PFSK-1 (cell line): ENCODE results near the gene TADA2B.

ENCODE experiments used
- FOXP2 ChIP-seq: optimal IDR thresholded peaks from 2 replicates; pipeline ENCODE3; 2011; ENCODE audit warnings: borderline replicate concordance, control low read depth, inconsistent platforms; ENCODE audit not compliant: insufficient read depth; ENCODE audit errors: extremely low read length, extremely low read depth
- POLR2AphosphoS5 ChIP-seq: IDR thresholded peaks from 2 replicates; pipeline ENCODE4 v1.6.1; 2012; ENCODE audit warnings: low read depth, mild to moderate bottlenecking, control low read depth, low read length, moderate library complexity
- SIN3A ChIP-seq: IDR thresholded peaks from 2 replicates; pipeline ENCODE4 v1.6.1; 2012; ENCODE audit warnings: mild to moderate bottlenecking, low read length, moderate library complexity, borderline replicate concordance; ENCODE audit not compliant: insufficient read depth
- TAF1 ChIP-seq: IDR thresholded peaks from 2 replicates; pipeline ENCODE4 v1.6.1; 2012; ENCODE audit warnings: low read length, control low read depth, borderline replicate concordance; ENCODE audit not compliant: insufficient read depth
- TF ChIP-seq, protein P1 (sequence below), 2 experiments: IDR thresholded peaks; 2 replicates each; pipeline versions ENCODE4 v1.6.1 to v1.8.0; 2011 to 2012; ENCODE audit warnings: low read depth in 2 of 2, low read length in 2 of 2, control low read depth in 1 of 2, inconsistent platforms in 1 of 2, mild to moderate bottlenecking in 1 of 2, moderate library complexity in 1 of 2; ENCODE audit not compliant: insufficient read depth in 1 of 2

The TADA2B gene

GRCh38 chr4:7017446-7018048 lies 25.6 kb upstream of the TADA2B start:
- TF ChIP-seq FOXP2 (no peak), SIN3A (no peak), TAF1 (no peak), POLR2AphosphoS5 (no peak)
- TF ChIP-seq, protein P1, sequence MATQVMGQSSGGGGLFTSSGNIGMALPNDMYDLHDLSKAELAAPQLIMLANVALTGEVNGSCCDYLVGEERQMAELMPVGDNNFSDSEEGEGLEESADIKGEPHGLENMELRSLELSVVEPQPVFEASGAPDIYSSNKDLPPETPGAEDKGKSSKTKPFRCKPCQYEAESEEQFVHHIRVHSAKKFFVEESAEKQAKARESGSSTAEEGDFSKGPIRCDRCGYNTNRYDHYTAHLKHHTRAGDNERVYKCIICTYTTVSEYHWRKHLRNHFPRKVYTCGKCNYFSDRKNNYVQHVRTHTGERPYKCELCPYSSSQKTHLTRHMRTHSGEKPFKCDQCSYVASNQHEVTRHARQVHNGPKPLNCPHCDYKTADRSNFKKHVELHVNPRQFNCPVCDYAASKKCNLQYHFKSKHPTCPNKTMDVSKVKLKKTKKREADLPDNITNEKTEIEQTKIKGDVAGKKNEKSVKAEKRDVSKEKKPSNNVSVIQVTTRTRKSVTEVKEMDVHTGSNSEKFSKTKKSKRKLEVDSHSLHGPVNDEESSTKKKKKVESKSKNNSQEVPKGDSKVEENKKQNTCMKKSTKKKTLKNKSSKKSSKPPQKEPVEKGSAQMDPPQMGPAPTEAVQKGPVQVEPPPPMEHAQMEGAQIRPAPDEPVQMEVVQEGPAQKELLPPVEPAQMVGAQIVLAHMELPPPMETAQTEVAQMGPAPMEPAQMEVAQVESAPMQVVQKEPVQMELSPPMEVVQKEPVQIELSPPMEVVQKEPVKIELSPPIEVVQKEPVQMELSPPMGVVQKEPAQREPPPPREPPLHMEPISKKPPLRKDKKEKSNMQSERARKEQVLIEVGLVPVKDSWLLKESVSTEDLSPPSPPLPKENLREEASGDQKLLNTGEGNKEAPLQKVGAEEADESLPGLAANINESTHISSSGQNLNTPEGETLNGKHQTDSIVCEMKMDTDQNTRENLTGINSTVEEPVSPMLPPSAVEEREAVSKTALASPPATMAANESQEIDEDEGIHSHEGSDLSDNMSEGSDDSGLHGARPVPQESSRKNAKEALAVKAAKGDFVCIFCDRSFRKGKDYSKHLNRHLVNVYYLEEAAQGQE (IDR thresholded peaks at IDR 0.05; ENCODE audit: insufficient read depth in 1 of 2, low read depth in 2 of 2, low read length in 2 of 2) = no peak

DNA sequence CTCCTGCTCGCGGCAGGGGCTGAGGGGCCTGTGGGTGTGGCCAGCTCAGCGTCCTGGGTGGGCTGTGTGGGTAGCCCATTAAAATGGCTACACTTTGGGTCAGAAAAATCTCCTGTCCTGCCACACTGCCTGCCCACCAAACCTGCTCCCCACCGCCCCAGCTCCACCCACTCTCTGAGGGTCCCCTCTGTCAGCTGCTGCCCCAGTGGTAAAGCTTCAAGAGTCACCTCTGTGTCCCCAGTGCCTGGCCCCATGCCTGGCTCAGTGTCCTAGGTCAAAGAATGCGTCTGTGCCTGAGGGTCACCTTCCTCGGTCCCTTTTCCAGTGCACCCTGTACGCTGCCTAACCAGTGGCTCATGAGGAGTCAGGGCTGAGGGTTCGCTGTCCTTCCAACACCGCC lies 24.9 kb upstream of the TADA2B start:
- no peak for TF ChIP-seq TAF1
- TF ChIP-seq, protein P1 (IDR thresholded peaks at IDR 0.05; ENCODE audit: insufficient read depth in 1 of 2, low read depth in 2 of 2, low read length in 2 of 2) = no peak
- TF ChIP-seq SIN3A = no peak
- no peak for TF ChIP-seq FOXP2
- TF ChIP-seq POLR2AphosphoS5 = no peak

DNA sequence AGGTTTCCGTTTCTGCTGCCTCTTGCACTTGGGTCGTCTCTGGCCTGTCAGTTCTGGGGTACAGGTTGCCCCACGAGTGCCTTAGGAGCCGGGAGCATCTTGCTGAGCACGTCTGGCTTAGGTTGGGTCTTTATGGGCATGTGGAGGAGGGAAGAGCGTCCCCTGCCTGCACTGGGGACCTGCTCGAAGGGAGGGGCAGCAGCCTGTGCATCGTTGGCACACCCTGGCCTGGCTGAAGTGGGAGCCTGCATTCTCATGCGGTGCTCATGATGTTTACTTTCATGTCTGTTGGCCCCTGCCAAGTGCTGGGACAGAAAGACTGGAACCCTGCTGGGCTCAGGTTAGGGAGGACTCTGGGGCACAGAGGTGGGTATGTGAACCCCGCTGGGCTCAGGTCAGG lies 23.8 kb upstream of the TADA2B start:
- no peak for TF ChIP-seq POLR2AphosphoS5
- TF ChIP-seq FOXP2 = no peak
- TF ChIP-seq, protein P1 (IDR thresholded peaks at IDR 0.05; ENCODE audit: insufficient read depth in 1 of 2, low read depth in 2 of 2, low read length in 2 of 2) = no peak
- TF ChIP-seq TAF1 = no peak
- no peak for TF ChIP-seq SIN3A

DNA sequence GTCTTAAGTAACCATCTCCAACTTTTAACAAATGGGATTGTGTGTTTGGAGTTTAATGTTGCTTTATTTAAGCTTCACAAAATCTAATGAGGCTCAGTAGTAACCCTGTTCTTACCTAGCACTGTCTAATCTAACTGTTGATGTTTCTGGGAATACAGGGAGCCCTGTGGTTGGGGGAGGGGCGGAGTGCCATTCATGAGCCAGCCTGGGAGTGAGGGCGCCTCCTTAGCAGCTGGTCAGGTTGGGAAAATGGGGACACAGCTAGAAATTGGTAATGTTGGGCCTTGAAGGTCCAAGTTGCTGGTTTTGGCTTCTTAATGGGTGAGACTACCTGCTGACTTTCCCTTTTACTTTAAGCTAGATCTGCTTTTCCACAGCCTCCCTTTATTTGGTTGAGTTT lies 22.9 kb upstream of the TADA2B start:
- TF ChIP-seq, protein P1 (IDR thresholded peaks at IDR 0.05; ENCODE audit: insufficient read depth in 1 of 2, low read depth in 2 of 2, low read length in 2 of 2) = no peak
- TF ChIP-seq SIN3A = no peak
- TF ChIP-seq FOXP2 = no peak
- TF ChIP-seq TAF1 = no peak
- no peak for TF ChIP-seq POLR2AphosphoS5

GRCh38 chr4:7020856-7021255 lies 22.3 kb upstream of the TADA2B start:
- TF ChIP-seq FOXP2 (no peak), POLR2AphosphoS5 (no peak), TAF1 (no peak), SIN3A (no peak)
- TF ChIP-seq, protein P1 (IDR thresholded peaks at IDR 0.05; ENCODE audit: insufficient read depth in 1 of 2, low read depth in 2 of 2, low read length in 2 of 2) = no peak
